GM12878 (cell line): Measurements from ENCODE around the gene PIEZO2. TPM values are rescaled to one million over a fixed set of nuclear protein-coding genes. Genes with fewer than 3 reads are reported as not detected.
A peak's percentile ranks its signal among the peaks of the same experiment; 100 is the strongest.
"Not testable (repeated sequence)": the region's sequence is repeated elsewhere in the genome, so short reads cannot be mapped to it uniquely, and the experiment has no call there.

Experiments
- ATAC-seq: fragments of 200-7000 bp; cut with Tn5 transposase; 3 replicates; pipeline ENCODE4 v1.9.1; 2020; ENCODE audit warnings: mild to moderate bottlenecking, moderate library complexity
- BruUV-seq: library from RNA; stranded (reverse); fragments of 400-500 nt; replicated peaks from 2 replicates; lab custom pipeline; 2021; lab: Mats Ljungman, UMichigan
- CTCF ChIA-PET: fragments of 300-600 bp; sonication (Branson Sonifier 250); formaldehyde crosslinking; extraction: SDS; loops from one replicate; lab custom pipeline; 2021; ENCODE audit warnings: inconsistent platforms; lab: Yijun Ruan, JAX
- POLR2A ChIA-PET: fragments of 350-600 bp; formaldehyde crosslinking; extraction: SDS; loops from one replicate; lab custom pipeline; 2021; ENCODE audit warnings: inconsistent platforms; lab: Charles Lee
- RAD21 ChIA-PET: fragments of 300-600 bp; sonication (Branson Sonifier 250); formaldehyde crosslinking; loops from one replicate; lab custom pipeline; 2023; ENCODE audit warnings: antibody characterized with exemption; ENCODE audit not compliant: unreplicated experiment; lab: Charles Lee
- SMC1A ChIA-PET: fragments of 300-600 bp; sonication (Branson Sonifier 250); formaldehyde crosslinking; loops from one replicate; lab custom pipeline; 2023; ENCODE audit not compliant: unreplicated experiment, uncharacterized antibody; lab: Charles Lee
- DNase-seq: peaks from one replicate; pipeline ENCODE4 v3.0.0-alpha.2; 2011; ENCODE audit warnings: low read depth, low spot score
- FAIRE-seq: peaks from 3 replicates; lab custom pipeline; 2011; peaks lifted over from hg19 to GRCh38; lab: Jason Lieb, UNC
- H2AFZ ChIP-seq: 2 replicates; pipeline ENCODE4 v1.6.0; 2011; ENCODE audit warnings: low read depth, low read length, control low read depth; ENCODE audit not compliant: control insufficient read depth
- H3K27ac ChIP-seq: 2 replicates; pipeline ENCODE4 v1.5.1; 2011; ENCODE audit warnings: control low read depth; ENCODE audit not compliant: control insufficient read depth, insufficient read depth
- H3K27me3 ChIP-seq, 2 experiments: replicated peaks in 1 of 2; 2 replicates each; pipeline versions ENCODE4 v1.6.0 to v1.6.1; 2011; ENCODE audit warnings: low read length in 1 of 2; ENCODE audit not compliant: control insufficient read depth in 2 of 2, insufficient read depth in 2 of 2
- H3K36me3 ChIP-seq, 2 experiments: 2 replicates each; pipeline ENCODE4 v1.5.1; 2011; ENCODE audit warnings: low read length in 1 of 2; ENCODE audit not compliant: control insufficient read depth in 2 of 2, insufficient read depth in 2 of 2
- H3K4me1 ChIP-seq: 2 replicates; pipeline ENCODE4 v1.6.1; 2011; ENCODE audit warnings: mild to moderate bottlenecking, low read length, moderate library complexity, mixed read lengths; ENCODE audit not compliant: control insufficient read depth, insufficient read depth
- H3K4me2 ChIP-seq: 2 replicates; pipeline ENCODE4 v1.6.0; 2011; ENCODE audit warnings: control low read depth; ENCODE audit not compliant: control insufficient read depth, insufficient read depth
- H3K4me3 ChIP-seq: fragments of 200-600 bp; sonication (generic); 2 replicates; pipeline ENCODE4 v1.5.1; 2016
- H3K79me2 ChIP-seq: 2 replicates; pipeline ENCODE4 v1.6.0; 2011; ENCODE audit warnings: low read length; ENCODE audit not compliant: control insufficient read depth, insufficient read depth
- H3K9ac ChIP-seq: 2 replicates; pipeline ENCODE4 v1.8.0; 2011; ENCODE audit warnings: low read length, control low read depth, mixed read lengths; ENCODE audit not compliant: control insufficient read depth, insufficient read depth
- H3K9me3 ChIP-seq: replicated peaks from 3 replicates; pipeline ENCODE4 v1.5.1; 2011; ENCODE audit warnings: mild to moderate bottlenecking, low read length; ENCODE audit not compliant: control insufficient read depth, insufficient read depth
- H4K20me1 ChIP-seq: 2 replicates; pipeline ENCODE4 v1.6.0; 2011; ENCODE audit not compliant: control insufficient read depth, insufficient read depth
- ATF7 ChIP-seq: fragments of 450-650 bp; IDR thresholded peaks from 2 replicates; pipeline ENCODE4 v1.6.1; 2016; ENCODE audit warnings: low read depth, mild to moderate bottlenecking
- IKZF2 ChIP-seq, 2 experiments: fragments of 450-650 bp; IDR thresholded peaks; 2 replicates each; pipeline ENCODE4 v1.6.1; 2017; ENCODE audit warnings: mild to moderate bottlenecking in 2 of 2, moderate library complexity in 2 of 2
- WGBS: methylation state at CpG from one replicate; pipeline ENCODE4 v1.1.6; 2016; ENCODE audit warnings: low lambda C conversion rate; ENCODE audit not compliant: insufficient replicate concordance, insufficient coverage; ENCODE audit errors: missing lambda C conversion rate; 5-methylcytosine and 5-hydroxymethylcytosine counted together
- in situ Hi-C: fragments of 300-500 bp; cut with MboI; formaldehyde crosslinking; loops from 9 replicates; pipeline ENCODE4 v1.14.3; 2018; ENCODE audit warnings: mixed read lengths
- intact Hi-C: fragments of 100-400 bp; cut with micrococcal nuclease; formaldehyde crosslinking; loops from one replicate; pipeline ENCODE4 v1.14.2; 2022; ENCODE audit not compliant: unreplicated experiment
- microRNA-seq: library from miRNA; unstranded; fragments of <30 nt; microRNA quantifications from one replicate; pipeline ENCODE4, GENCODE V29; 2018
- polyA plus RNA-seq, 11 experiments: library from polyadenylated mRNA; depleted of rRNA in 4 of 11; unstranded in 6 of 11; stranded (reverse) in 5 of 11; fragments of >200 nt; fragmentation: Nextera tagmentation in 4 of 11; fragmentation: Illumina TruSeq in 1 of 11; extraction: Ambion mirVana in 4 of 11; extraction: Trizol in 1 of 11; gene quantifications; 1 replicate in 1 of 11; 2 replicates in 10 of 11; pipeline versions ENCODE4 v1.2.1 to v1.2.3, GENCODE V29; 2011 to 2016; ENCODE audit warnings: inconsistent platforms in 2 of 11, missing spikeins in 2 of 11, low read depth in 1 of 11
- small RNA-seq: library from RNA; depleted of rRNA; stranded (forward); fragments of <200 nt; gene quantifications from one replicate; pipeline ENCODE3, GENCODE V24; 2014
- total RNA-seq, 4 experiments: library from RNA; depleted of rRNA in 3 of 4; stranded (reverse); fragments of >200 nt in 3 of 4; fragmentation: Illumina TruSeq in 1 of 4; extraction: Trizol in 1 of 4; gene quantifications; 2 replicates each; pipeline versions ENCODE4 v1.2.1 to v1.2.3, GENCODE V29; 2013 to 2021

The PIEZO2 gene
- total and polyA plus RNA-seq, 10 of the 15 experiments (the other 5 are each of a cell fraction or from before 2014, with no cell fraction given) = 6.7 to 42.3 (median 27.4) TPM

GRCh38 chr18:10622982-10623381 is 526.4 kb downstream of the PIEZO2 start:
- H3K4me1 ChIP-seq, intact Hi-C loops, CTCF ChIA-PET, H3K4me3 ChIP-seq, ATAC-seq, H3K4me2 ChIP-seq, H2AFZ ChIP-seq, H4K20me1 ChIP-seq, BruUV-seq, H3K36me3 ChIP-seq, H3K79me2 ChIP-seq, POLR2A ChIA-PET, FAIRE-seq, DNase-seq, H3K27ac ChIP-seq, H3K9me3 ChIP-seq, H3K9ac ChIP-seq, H3K27me3 ChIP-seq: not testable (repeated sequence)
- in situ Hi-C loops = loop anchor here (5.0 kb wide), 1 partner anchor 1589 kb away; no protein-coding TSS in a partner anchor
- ChIA-PET SMC1A (interaction anchor here (1.6 kb wide), 1 partner anchor 63 kb away, joined by 3 read pairs; no protein-coding TSS in a partner anchor), RAD21 (interaction anchor here (0.6 kb wide), 1 partner anchor 191 kb away, joined by 3 read pairs; no protein-coding TSS in a partner anchor)
- 0% methylated on average over 1 of the region's 2 CpGs for WGBS

DNA sequence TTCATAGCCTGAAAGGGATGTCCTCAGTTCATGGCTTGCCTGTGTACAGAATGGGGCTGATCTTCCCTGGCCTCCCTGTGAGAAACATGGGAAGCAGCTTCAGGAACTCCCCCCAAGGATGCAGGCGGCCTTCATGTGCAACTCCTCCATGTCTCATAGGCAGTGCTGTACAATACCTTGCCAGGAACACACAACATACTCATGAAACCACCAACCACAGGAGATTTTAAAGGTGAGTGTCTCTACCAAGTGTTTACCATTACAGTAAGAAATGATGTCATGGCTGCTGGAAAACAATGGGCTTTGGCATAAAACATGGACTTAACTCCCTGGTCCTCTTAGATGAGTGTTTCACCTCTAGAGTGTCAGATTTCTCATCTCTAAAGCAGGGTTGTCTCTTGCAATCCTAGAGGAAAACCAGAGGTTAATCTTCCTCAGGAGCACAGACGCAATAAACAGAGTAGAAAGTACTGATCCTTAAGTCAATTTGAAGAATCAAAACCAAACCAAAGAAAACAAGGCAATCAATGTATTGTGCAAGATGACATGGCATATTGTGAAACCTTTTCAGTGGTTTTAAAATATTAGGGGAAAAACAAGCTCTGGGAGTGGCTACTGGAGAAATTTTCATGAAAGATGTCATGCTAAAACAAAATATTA is 528.6 kb downstream of the PIEZO2 start:
- H3K36me3 ChIP-seq, CTCF ChIA-PET, SMC1A ChIA-PET, H3K79me2 ChIP-seq, H3K4me2 ChIP-seq, H3K27ac ChIP-seq, H3K9ac ChIP-seq, DNase-seq, RAD21 ChIA-PET, BruUV-seq, POLR2A ChIA-PET, H3K4me3 ChIP-seq, H2AFZ ChIP-seq, FAIRE-seq, H3K27me3 ChIP-seq, H3K4me1 ChIP-seq, H3K9me3 ChIP-seq, H4K20me1 ChIP-seq, intact Hi-C loops: not testable (repeated sequence)
- in situ Hi-C loops = loop anchor here (5.0 kb wide), 1 partner anchor 1592 kb away; no protein-coding TSS in a partner anchor
- TF ChIP-seq ATF7 (0 out of 2 replicates have a peak, but pooled peaks have one; percentile 26), IKZF2 (IDR thresholded peaks at IDR 0.05) (0 out of 4 replicates have a peak, but pooled peaks of 1 of the 2 experiments have one; percentile 14)
- peak; percentile 44; the same call in 2 of the 3 replicates for ATAC-seq
- WGBS = 75% methylated on average over 2 of the region's 2 CpGs

Small RNAs within 50 kb of the gene (microRNA-seq; reads per million reads assigned to microRNA genes)
- gene MIR6788 = 1.7 reads per million

Small RNAs within 50 kb of the gene (small RNA-seq; reads per million reads assigned to genes)
- not detected for gene AP001180.3
- not detected for gene AP001180.5
- gene MIR6788 = not detected
